K562 (cell line): ENCODE results near the gene PTPN9. TPM values are rescaled to one million over a fixed set of nuclear protein-coding genes. Genes with fewer than 3 reads are reported as not detected.

Experiments used
- ATAC-seq: fragments of 200-7000 bp; cut with Tn5 transposase; 3 replicates; pipeline ENCODE4 v1.9.1; 2020; ENCODE audit warnings: moderate library complexity
- BruUV-seq: library from RNA; stranded (reverse); fragments of 400-500 nt; replicated peaks from 2 replicates; lab custom pipeline; 2021; lab: Mats Ljungman, UMichigan
- CTCF ChIA-PET: fragments of 300-600 bp; formaldehyde crosslinking; extraction: SDS; loops from one replicate; lab custom pipeline; 2021; ENCODE audit warnings: low intra/inter-chr PET ratio; lab: Yijun Ruan, JAX
- POLR2A ChIA-PET: fragments of 300-600, 350-650 bp; sonication (Branson Sonifier 250); formaldehyde crosslinking; extraction: SDS; loops from one replicate; lab custom pipeline; 2021; ENCODE audit warnings: antibody characterized with exemption, inconsistent platforms; lab: Yijun Ruan, JAX
- DNase-seq, 4 experiments: peaks; one replicate each; pipeline versions ENCODE4 v3.0.0 to v3.0.0-alpha.2; 2011 to 2018; ENCODE audit warnings: low spot score in 3 of 4, mixed read lengths in 3 of 4; ENCODE audit errors: extremely low read depth in 1 of 4
- FAIRE-seq: peaks from 2 replicates; lab custom pipeline; 2011; peaks lifted over from hg19 to GRCh38; lab: Jason Lieb, UNC
- H2AFZ ChIP-seq: 2 replicates; pipeline ENCODE4 v1.6.0; 2011; ENCODE audit warnings: low read depth, low read length, control low read depth, inconsistent platforms
- H3K27ac ChIP-seq: fragments of 200-600 bp; 3 replicates; pipeline ENCODE4 v1.8.0; 2011; ENCODE audit warnings: low read depth, mild to moderate bottlenecking, control low read depth, inconsistent platforms, low read length, moderate library complexity, mixed read lengths; ENCODE audit errors: extremely low read depth
- H3K27me3 ChIP-seq, 2 experiments: fragments of 300-600 bp in 1 of 2; 2 replicates in 1 of 2; 3 replicates in 1 of 2; pipeline versions ENCODE4 v1.6.0 to v1.8.0; 2011; ENCODE audit warnings: inconsistent platforms in 2 of 2, low read length in 2 of 2, mild to moderate bottlenecking in 1 of 2, mixed read lengths in 1 of 2, moderate library complexity in 1 of 2; ENCODE audit not compliant: control insufficient read depth in 2 of 2, insufficient read depth in 2 of 2
- H3K36me3 ChIP-seq: fragments of 300-600 bp; 3 replicates; pipeline ENCODE4 v1.8.0; 2011; ENCODE audit warnings: mild to moderate bottlenecking, low read length, inconsistent platforms; ENCODE audit not compliant: control insufficient read depth, insufficient read depth
- H3K4me1 ChIP-seq, 2 experiments: fragments of 200-600 bp in 1 of 2; replicated peaks in 1 of 2; 2 replicates in 1 of 2; 3 replicates in 1 of 2; pipeline versions ENCODE4 v1.5.1 to v1.8.0; 2011; ENCODE audit warnings: inconsistent platforms in 2 of 2, low read length in 2 of 2, mild to moderate bottlenecking in 1 of 2, mixed read lengths in 1 of 2, moderate library complexity in 1 of 2; ENCODE audit not compliant: control insufficient read depth in 2 of 2, insufficient read depth in 2 of 2
- H3K4me2 ChIP-seq: 2 replicates; pipeline ENCODE4 v1.6.1; 2011; ENCODE audit warnings: low read length, control low read depth, inconsistent platforms, mixed read lengths; ENCODE audit not compliant: insufficient read depth
- H3K4me3 ChIP-seq: fragments of 200-600 bp; sonication (generic), shearing (Covaris generic); 2 replicates; pipeline ENCODE4 v1.5.1; 2016; ENCODE audit warnings: control low read depth, inconsistent platforms
- H3K79me2 ChIP-seq: fragments of 200-600 bp; 3 replicates; pipeline ENCODE4 v1.8.0; 2011; ENCODE audit warnings: low read length, inconsistent platforms; ENCODE audit not compliant: control insufficient read depth, insufficient read depth
- H3K9ac ChIP-seq, 2 experiments: 2 replicates each; pipeline versions ENCODE4 v1.6.0 to v1.6.1; 2011; ENCODE audit warnings: low read depth in 2 of 2, low read length in 2 of 2, control low read depth in 1 of 2, inconsistent platforms in 1 of 2, mild to moderate bottlenecking in 1 of 2, mixed read lengths in 1 of 2; ENCODE audit not compliant: insufficient read depth in 1 of 2
- H3K9me1 ChIP-seq: one replicate; pipeline ENCODE4 v1.6.0; 2011; ENCODE audit warnings: inconsistent platforms, mild to moderate bottlenecking, low read length, moderate library complexity; ENCODE audit not compliant: control insufficient read depth, insufficient read depth
- H3K9me3 ChIP-seq: replicated peaks from 2 replicates; pipeline ENCODE4 v1.5.1; 2011; ENCODE audit warnings: low read depth, low read length, inconsistent platforms; ENCODE audit not compliant: control insufficient read depth, insufficient read depth
- H4K20me1 ChIP-seq: replicated peaks from 2 replicates; pipeline ENCODE4 v1.6.1; 2011; ENCODE audit warnings: low read length, inconsistent platforms, mixed read lengths; ENCODE audit not compliant: control insufficient read depth, insufficient read depth
- E2F6 ChIP-seq, 2 experiments: IDR thresholded peaks; 2 replicates each; pipeline ENCODE4 v1.6.1; 2011; ENCODE audit warnings: borderline replicate concordance in 1 of 2, control low read depth in 1 of 2, low read depth in 1 of 2, low read length in 1 of 2, mild to moderate bottlenecking in 1 of 2, mixed read lengths in 1 of 2, moderate library complexity in 1 of 2; ENCODE audit not compliant: insufficient read depth in 1 of 2, insufficient read length in 1 of 2, poor library complexity in 1 of 2, severe bottlenecking in 1 of 2; ENCODE audit errors: extremely low read depth in 1 of 2
- KLF10 ChIP-seq: fragments of 250-450 bp; sonication (Bioruptor Pico); IDR thresholded peaks from 2 replicates; pipeline ENCODE4 v1.6.1; 2021; ENCODE audit warnings: matching md5 sums
- NR2C2 ChIP-seq, 2 experiments: fragments of 200-800 bp in 1 of 2; sonication (Bioruptor generic) in 1 of 2; sonication (generic) in 1 of 2; formaldehyde crosslinking in 1 of 2; IDR thresholded peaks; 2 replicates each; pipeline versions ENCODE4 v1.6.1 to v1.8.0; 2016 to 2022; ENCODE audit warnings: mild to moderate bottlenecking in 1 of 2, missing compliant biosample characterization in 1 of 2, missing genetic modification characterization in 1 of 2, missing genetic modification reagents in 1 of 2
- OTX1 ChIP-seq: fragments of 450-650 bp; formaldehyde crosslinking; IDR thresholded peaks from 2 replicates; pipeline ENCODE4 v1.4.0; 2022; ENCODE audit warnings: mild to moderate bottlenecking
- SIN3A ChIP-seq, 2 experiments: fragments of 150-350 bp in 1 of 2; IDR thresholded peaks; 2 replicates each; pipeline ENCODE4 v1.6.1; 2011 to 2016; ENCODE audit warnings: borderline replicate concordance in 2 of 2, low read depth in 2 of 2, low read length in 2 of 2, mild to moderate bottlenecking in 2 of 2, moderate library complexity in 2 of 2; ENCODE audit not compliant: control insufficient read depth in 1 of 2
- ZBTB5 ChIP-seq: fragments of 450-650 bp; IDR thresholded peaks from 2 replicates; pipeline ENCODE4 v1.6.1; 2017; ENCODE audit warnings: antibody characterized with exemption
- ZNF398 ChIP-seq: fragments of 250-450 bp; sonication (Bioruptor Pico); IDR thresholded peaks from 2 replicates; pipeline ENCODE4 v1.8.0; 2021; ENCODE audit warnings: moderate library complexity, mild to moderate bottlenecking, inconsistent platforms
- in situ Hi-C: fragments of 300-500 bp; cut with MboI; formaldehyde crosslinking; loops from 4 replicates; pipeline ENCODE4 v1.15.0; 2018; ENCODE audit warnings: inconsistent platforms, mixed read lengths
- intact Hi-C: fragments of 100-400 bp; cut with micrococcal nuclease; formaldehyde crosslinking; loops from 2 replicates; pipeline ENCODE4 v1.14.2; 2022
- polyA plus RNA-seq, 8 experiments: library from polyadenylated mRNA; depleted of rRNA in 4 of 8; stranded (reverse) in 5 of 8; unstranded in 3 of 8; fragments of >200 nt; fragmentation: Nextera tagmentation in 2 of 8; fragmentation: Illumina TruSeq in 1 of 8; extraction: Ambion mirVana in 2 of 8; extraction: Trizol in 1 of 8; gene quantifications; 2 replicates each; pipeline versions ENCODE4 v1.2.1 to v1.2.3, GENCODE V29; 2011 to 2014; ENCODE audit warnings: inconsistent platforms in 1 of 8, missing spikeins in 1 of 8
- total RNA-seq, 7 experiments: library from RNA; depleted of rRNA in 6 of 7; stranded (reverse); fragments of >200 nt in 6 of 7; fragmentation: Illumina TruSeq in 2 of 7; extraction: Trizol in 2 of 7; gene quantifications; 2 replicates each; pipeline versions ENCODE4 v1.2.1 to v1.2.3, GENCODE V29; 2011 to 2021; ENCODE audit warnings: low replicate concordance in 1 of 7

Gene PTPN9
- total and polyA plus RNA-seq, 9 of the 15 experiments (the other 6 are each of a cell fraction or from before 2014, with no cell fraction given), result 5.0 to 24.0 (median 14.2) TPM

- H4K20me1 ChIP-seq, result peaks cover 3% of the 10 kb centered on the region; the same call in 1 of the 2 replicates
- peak; percentile 48 for FAIRE-seq
Measured at GRCh38 chr15:75420698-75421097, 158.4 kb downstream of the PTPN9 start.

More at GRCh38 chr15:75420698-75421097, 158.4 kb downstream of the PTPN9 start:
- no peak overlapping the region for H3K4me3 ChIP-seq
- H3K79me2 ChIP-seq, result peaks cover 3% of the 10 kb centered on the region; the same call in 1 of the 3 replicates
- no peaks in the 10 kb centered on the region for H3K27me3 ChIP-seq
- no peak overlapping the region for H3K9ac ChIP-seq
- H3K4me2 ChIP-seq, result no peak overlapping the region
- no peak overlapping the region for H3K27ac ChIP-seq
- POLR2A ChIA-PET, result interaction anchor here (2.5 kb wide), 1 partner anchor 31 kb away, joined by 6 read pairs; the partner anchor contains the start of gene SIN3A
- ATAC-seq (no peak), DNase-seq (no peak)
- TF ChIP-seq E2F6 (IDR thresholded peaks at IDR 0.05; ENCODE audit: borderline replicate concordance in 1 of 2, extremely low read depth in 1 of 2, insufficient read depth in 1 of 2, insufficient read length in 1 of 2, low read depth in 1 of 2, low read length in 1 of 2, poor library complexity in 1 of 2, severe bottlenecking in 1 of 2), result no peak
- no peak for TF ChIP-seq OTX1 (CRISPR knock-in tag)
- no peak for TF ChIP-seq KLF10 (CRISPR knock-in tag)
- no peak for TF ChIP-seq SIN3A (IDR thresholded peaks at IDR 0.05; ENCODE audit: borderline replicate concordance in 2 of 2, control insufficient read depth in 1 of 2, low read depth in 2 of 2, low read length in 2 of 2)
- no peak for TF ChIP-seq ZBTB5
- no peak for TF ChIP-seq ZNF398 (CRISPR knock-in tag)
- no peak for TF ChIP-seq NR2C2 (CRISPR knock-in tag; IDR thresholded peaks at IDR 0.05)
- TF ChIP-seq NR2C2 (tag; IDR thresholded peaks at IDR 0.05), result no peak
- CTCF ChIA-PET, result no interaction called here
- no TSS peak for BruUV-seq
- intact Hi-C loops (no loop called here), in situ Hi-C loops (no loop called here)
- no peak overlapping the region for H2AFZ ChIP-seq
- no peaks in the 10 kb centered on the region for H3K9me3 ChIP-seq
- H3K4me1 ChIP-seq, result no peaks in the 10 kb centered on the region
- no peaks in the 10 kb centered on the region for H3K9me1 ChIP-seq
- H3K36me3 ChIP-seq, result peaks cover 58% of the 10 kb centered on the region
